Measurements from ENCODE around the gene PFKP.
A peak's percentile ranks its signal among the peaks of the same experiment; 100 is the strongest.
"Not testable (repeated sequence)": the region's sequence is repeated elsewhere in the genome, so short reads cannot be mapped to it uniquely, and the experiment has no call there.

The PFKP gene

GRCh38 chr10:3104251-3104918, 37.0 kb downstream of the PFKP start:
- POLR2A ChIA-PET (ENCODE audit: low non-redundant PET), result no interaction called here
- DNase-seq (ENCODE audit: low spot score), result no peak
- H3K27ac ChIP-seq, result peak overlapping the region; percentile 63
- CTCF ChIA-PET, result no interaction called here
- TF ChIP-seq, protein P1, sequence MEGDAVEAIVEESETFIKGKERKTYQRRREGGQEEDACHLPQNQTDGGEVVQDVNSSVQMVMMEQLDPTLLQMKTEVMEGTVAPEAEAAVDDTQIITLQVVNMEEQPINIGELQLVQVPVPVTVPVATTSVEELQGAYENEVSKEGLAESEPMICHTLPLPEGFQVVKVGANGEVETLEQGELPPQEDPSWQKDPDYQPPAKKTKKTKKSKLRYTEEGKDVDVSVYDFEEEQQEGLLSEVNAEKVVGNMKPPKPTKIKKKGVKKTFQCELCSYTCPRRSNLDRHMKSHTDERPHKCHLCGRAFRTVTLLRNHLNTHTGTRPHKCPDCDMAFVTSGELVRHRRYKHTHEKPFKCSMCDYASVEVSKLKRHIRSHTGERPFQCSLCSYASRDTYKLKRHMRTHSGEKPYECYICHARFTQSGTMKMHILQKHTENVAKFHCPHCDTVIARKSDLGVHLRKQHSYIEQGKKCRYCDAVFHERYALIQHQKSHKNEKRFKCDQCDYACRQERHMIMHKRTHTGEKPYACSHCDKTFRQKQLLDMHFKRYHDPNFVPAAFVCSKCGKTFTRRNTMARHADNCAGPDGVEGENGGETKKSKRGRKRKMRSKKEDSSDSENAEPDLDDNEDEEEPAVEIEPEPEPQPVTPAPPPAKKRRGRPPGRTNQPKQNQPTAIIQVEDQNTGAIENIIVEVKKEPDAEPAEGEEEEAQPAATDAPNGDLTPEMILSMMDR (conservative IDR thresholded peaks at IDR 0.05; ENCODE audit: low read depth), result no peak

GRCh38 chr10:3105166-3105565, 37.8 kb downstream of the PFKP start:
- POLR2A ChIA-PET (ENCODE audit: low non-redundant PET), result no interaction called here
- TF ChIP-seq, protein P1 (conservative IDR thresholded peaks at IDR 0.05; ENCODE audit: low read depth), result no peak
- H3K27ac ChIP-seq, result peak overlapping the region; percentile 63
- CTCF ChIA-PET, result no interaction called here
- no peak for DNase-seq (ENCODE audit: low spot score)

- H3K27ac ChIP-seq, result peak overlapping the region; percentile 63
- TF ChIP-seq, protein P1 (conservative IDR thresholded peaks at IDR 0.05; ENCODE audit: low read depth), result no peak
- CTCF ChIA-PET, result no interaction called here
- POLR2A ChIA-PET (ENCODE audit: low non-redundant PET), result no interaction called here
- no peak for DNase-seq (ENCODE audit: low spot score)
Observed at GRCh38 chr10:3105905-3106304, 38.6 kb downstream of the PFKP start.

DNA sequence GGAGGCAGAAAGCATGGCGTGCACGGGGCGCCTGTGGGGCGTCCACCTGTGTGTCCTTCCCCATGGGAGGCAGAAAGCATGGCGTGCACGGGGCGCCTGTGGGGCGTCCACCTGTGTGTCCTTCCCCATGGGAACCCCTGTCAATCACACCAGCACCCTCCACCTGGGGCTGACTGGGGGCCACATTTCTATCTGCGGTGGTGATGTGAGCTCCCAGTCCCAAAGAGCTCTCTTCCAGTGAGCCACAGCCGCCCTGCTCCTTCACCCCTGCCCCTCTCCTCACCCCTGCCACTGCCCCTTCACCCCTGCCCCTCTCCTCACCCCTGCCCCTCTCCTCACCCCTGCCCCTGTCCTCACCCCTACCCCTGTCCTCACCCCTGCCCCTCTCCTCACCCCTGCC, 39.0 kb downstream of the PFKP start:
- POLR2A ChIA-PET (ENCODE audit: low non-redundant PET); DNase-seq (ENCODE audit: low spot score); CTCF ChIA-PET: not testable (repeated sequence)
- peak overlapping the region; percentile 63 for H3K27ac ChIP-seq

GRCh38 chr10:3106928-3107425, 39.6 kb downstream of the PFKP start:
- no peak for DNase-seq (ENCODE audit: low spot score)
- TF ChIP-seq, protein P1 (conservative IDR thresholded peaks at IDR 0.05; ENCODE audit: low read depth), result no peak
- ChIA-PET POLR2A (ENCODE audit: low non-redundant PET) (interaction anchor here (1.0 kb wide), 1 partner anchor 39 kb away, joined by 3 read pairs; no protein-coding TSS in a partner anchor), CTCF (interaction anchor here (0.6 kb wide), 1 partner anchor 48 kb away, joined by 3 read pairs; no protein-coding TSS in a partner anchor)
- H3K27ac ChIP-seq, result peak overlapping the region; percentile 98

DNA sequence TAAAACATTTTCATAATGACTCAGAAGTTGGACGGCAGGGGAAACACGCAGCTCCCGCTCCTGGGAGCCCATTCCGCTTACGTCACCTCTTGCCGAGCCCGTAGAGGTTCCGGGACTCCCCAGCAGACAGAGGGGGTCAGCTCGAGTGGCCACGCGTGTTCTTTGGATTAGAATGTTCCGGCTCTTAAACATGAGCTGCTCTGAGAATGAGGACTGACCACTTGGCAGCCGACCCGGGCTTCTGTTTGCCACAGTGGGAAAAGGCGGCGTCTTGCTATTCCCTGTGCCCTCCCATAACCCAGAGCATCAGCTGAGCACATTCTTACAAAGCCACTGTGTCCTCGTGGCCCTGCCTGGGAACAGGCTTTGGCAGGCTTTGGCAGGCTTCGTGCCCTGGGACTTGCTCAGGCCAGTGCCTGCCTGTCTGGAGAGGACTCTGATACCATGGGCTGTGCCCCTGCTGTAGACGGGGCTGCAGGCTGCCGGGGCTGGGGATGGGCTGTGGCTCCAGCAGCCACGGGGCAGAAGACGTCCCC, 40.1 kb downstream of the PFKP start:
- TF ChIP-seq, protein P1 (conservative IDR thresholded peaks at IDR 0.05; ENCODE audit: low read depth), result no peak
- peak; percentile 87 for DNase-seq (ENCODE audit: low spot score)
- peak overlapping the region; percentile 98 for H3K27ac ChIP-seq
- ChIA-PET POLR2A (ENCODE audit: low non-redundant PET) (interaction anchor here (0.6 to 1.0 kb wide), 2 partner anchors 26 to 39 kb away, joined by 3 read pairs; no protein-coding TSS in a partner anchor), CTCF (interaction anchor here (0.6 kb wide), 1 partner anchor 48 kb away, joined by 3 read pairs; no protein-coding TSS in a partner anchor)

- H3K27ac ChIP-seq, result peak overlapping the region; percentile 98
- POLR2A ChIA-PET (ENCODE audit: low non-redundant PET), result interaction anchor here (0.6 to 1.0 kb wide), 2 partner anchors 27 to 40 kb away, joined by 3 read pairs; no protein-coding TSS in a partner anchor
- CTCF ChIA-PET, result no interaction called here
- no peak for DNase-seq (ENCODE audit: low spot score)
- TF ChIP-seq, protein P1 (conservative IDR thresholded peaks at IDR 0.05; ENCODE audit: low read depth), result no peak
Observed at GRCh38 chr10:3108033-3108432, 40.7 kb downstream of the PFKP start.

All from RWPE1 (cell line).